ENCODE data around the gene CSF2. TPM values are rescaled to one million over a fixed set of nuclear protein-coding genes. Genes with fewer than 3 reads are reported as not detected.
A peak's percentile ranks its signal among the peaks of the same experiment; 100 is the strongest.
"Not testable (repeated sequence)": the region's sequence is repeated elsewhere in the genome, so short reads cannot be mapped to it uniquely, and the experiment has no call there.

CSF2 gene
- total and polyA plus RNA-seq, 5 donors from 2014 or later, result not detected

DNA sequence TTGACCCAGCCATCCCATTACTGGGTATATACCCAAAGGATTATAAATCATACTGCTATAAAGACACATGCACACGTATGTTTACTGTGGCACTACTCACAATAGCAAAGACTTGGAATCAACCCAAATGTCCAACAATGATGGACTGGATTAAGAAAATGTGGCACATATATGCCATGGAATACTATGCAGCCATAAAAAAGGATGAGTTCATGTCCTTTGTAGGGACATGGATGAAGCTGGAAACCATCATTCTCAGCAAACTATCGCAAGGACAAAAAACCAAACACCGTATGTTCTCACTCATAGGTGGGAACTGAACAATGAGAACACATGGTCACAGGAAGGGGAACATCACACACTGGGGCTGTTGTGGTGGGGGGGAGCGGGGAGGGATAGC lies 35.4 kb downstream of the CSF2 start:
- H3K36me3 ChIP-seq (ENCODE audit: control insufficient read depth, insufficient read depth, low read length); H3K4me3 ChIP-seq (ENCODE audit: low read depth, low read length); ATAC-seq (ENCODE audit: low read depth in 2 of 2); H3K27me3 Mint-ChIP-seq; H3K27me3 ChIP-seq (ENCODE audit: control insufficient read depth, insufficient read depth, low read length); H3K27ac ChIP-seq (ENCODE audit: insufficient read depth, low read length, poor library complexity, severe bottlenecking); H3K4me3 Mint-ChIP-seq; H3K9me3 Mint-ChIP-seq; H3K36me3 Mint-ChIP-seq; H3K9me3 ChIP-seq (ENCODE audit: control insufficient read depth in 2 of 2, low read length in 2 of 2); DNase-seq; H3K27ac Mint-ChIP-seq: not testable (repeated sequence)
- peaks cover 4 to 36% (median 22%) of the 10 kb centered on the region in 4 donors for H3K4me1 Mint-ChIP-seq
- H3K4me1 ChIP-seq (ENCODE audit: control insufficient read depth, insufficient read depth, low read length, poor library complexity, severe bottlenecking), result peaks cover 16% of the 10 kb centered on the region

DNA sequence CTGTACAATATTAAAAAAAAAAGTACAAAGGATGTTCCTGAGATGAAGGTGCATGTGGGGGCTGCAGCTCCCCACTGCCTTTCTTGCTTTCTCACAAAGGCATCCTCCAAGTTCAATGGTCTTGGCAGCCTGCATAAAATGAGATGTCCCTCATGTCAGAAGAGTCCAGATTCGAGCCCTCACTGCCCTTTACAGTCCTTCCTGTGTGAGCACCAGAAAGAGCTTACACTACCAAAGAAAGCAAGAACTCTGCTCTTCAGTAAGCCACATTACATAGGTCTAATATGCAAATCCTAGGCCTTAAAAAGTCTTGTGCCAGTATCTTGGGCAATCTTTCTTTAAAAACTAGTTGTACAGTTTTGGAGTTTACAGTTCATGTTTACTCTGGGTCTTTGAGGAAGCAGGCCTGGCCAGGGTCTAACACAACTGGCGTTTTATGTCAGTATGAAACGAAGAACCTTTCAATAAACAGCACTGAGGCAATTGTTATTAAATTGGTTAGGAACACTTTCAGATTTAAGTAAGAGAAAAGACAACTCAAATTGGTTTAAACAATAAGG lies 36.0 kb downstream of the CSF2 start:
- ATAC-seq (ENCODE audit: low read depth in 2 of 2), result no peak
- peaks cover 10% of the 10 kb centered on the region for H3K4me1 ChIP-seq (ENCODE audit: control insufficient read depth, insufficient read depth, low read length, poor library complexity, severe bottlenecking)

DNA sequence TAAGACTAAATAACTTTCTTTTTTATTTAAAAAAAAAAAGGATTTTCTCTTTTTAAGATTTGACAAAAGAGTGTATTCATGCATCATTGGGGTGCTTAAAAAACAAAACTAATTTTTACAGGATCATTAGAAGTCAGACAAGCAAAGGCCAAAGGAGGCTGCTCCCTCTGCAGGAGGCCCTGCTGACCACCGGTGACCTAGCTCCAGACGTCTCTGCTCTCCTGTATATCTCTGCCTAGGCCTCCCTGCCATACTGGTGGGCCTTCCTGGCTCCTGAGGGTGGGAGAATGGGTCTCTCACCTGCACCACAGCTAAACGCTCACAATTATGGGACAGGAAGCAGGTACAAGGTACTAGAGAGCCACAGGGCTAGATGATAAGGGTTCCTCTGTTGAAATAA lies 36.6 kb downstream of the CSF2 start:
- DNase-seq, result no peak
- Histone ChIP-seq H3K27ac (ENCODE audit: insufficient read depth, low read length, poor library complexity, severe bottlenecking) (no peak overlapping the region), H3K9me3 (ENCODE audit: control insufficient read depth in 2 of 2, low read length in 2 of 2) (no peaks in the 10 kb centered on the region), H3K27me3 (ENCODE audit: control insufficient read depth, insufficient read depth, low read length) (no peaks in the 10 kb centered on the region), H3K4me3 (ENCODE audit: low read depth, low read length) (no peak overlapping the region), H3K36me3 (ENCODE audit: control insufficient read depth, insufficient read depth, low read length) (no peaks in the 10 kb centered on the region), H3K4me1 (ENCODE audit: control insufficient read depth, insufficient read depth, low read length, poor library complexity, severe bottlenecking) (peaks cover 3% of the 10 kb centered on the region)
- H3K9me3 Mint-ChIP-seq, result peaks cover 0 to 5% (median 2%) of the 10 kb centered on the region in 7 donors
- peak overlapping the region in 1 of 3 donors; percentile 80 for H3K27ac Mint-ChIP-seq
- H3K27me3 Mint-ChIP-seq, result no peaks in the 10 kb centered on the region
- no peak for ATAC-seq (ENCODE audit: low read depth in 2 of 2)
- no peak overlapping the region for H3K4me3 Mint-ChIP-seq
- peaks cover 6 to 33% (median 17%) of the 10 kb centered on the region in 4 donors for H3K4me1 Mint-ChIP-seq
- H3K36me3 Mint-ChIP-seq, result no peaks in the 10 kb centered on the region

More for the DNA sequence above, 36.0 kb downstream of the CSF2 start:
- peaks cover 0 to 5% (median 2%) of the 10 kb centered on the region in 7 donors for H3K9me3 Mint-ChIP-seq
- H3K27me3 ChIP-seq (ENCODE audit: control insufficient read depth, insufficient read depth, low read length), result no peaks in the 10 kb centered on the region
- H3K4me3 Mint-ChIP-seq, result no peak overlapping the region
- H3K27me3 Mint-ChIP-seq, result no peaks in the 10 kb centered on the region
- no peak overlapping the region for H3K4me3 ChIP-seq (ENCODE audit: low read depth, low read length)
- no peak overlapping the region for H3K27ac ChIP-seq (ENCODE audit: insufficient read depth, low read length, poor library complexity, severe bottlenecking)
- no peaks in the 10 kb centered on the region for H3K9me3 ChIP-seq (ENCODE audit: control insufficient read depth in 2 of 2, low read length in 2 of 2)
- no peaks in the 10 kb centered on the region for H3K36me3 Mint-ChIP-seq
- H3K27ac Mint-ChIP-seq, result peak overlapping the region in 2 of 3 donors; percentile 28 to 80
- DNase-seq, result no peak
- peaks cover 3 to 36% (median 19%) of the 10 kb centered on the region in 4 donors for H3K4me1 Mint-ChIP-seq
- H3K36me3 ChIP-seq (ENCODE audit: control insufficient read depth, insufficient read depth, low read length), result no peaks in the 10 kb centered on the region

DNA sequence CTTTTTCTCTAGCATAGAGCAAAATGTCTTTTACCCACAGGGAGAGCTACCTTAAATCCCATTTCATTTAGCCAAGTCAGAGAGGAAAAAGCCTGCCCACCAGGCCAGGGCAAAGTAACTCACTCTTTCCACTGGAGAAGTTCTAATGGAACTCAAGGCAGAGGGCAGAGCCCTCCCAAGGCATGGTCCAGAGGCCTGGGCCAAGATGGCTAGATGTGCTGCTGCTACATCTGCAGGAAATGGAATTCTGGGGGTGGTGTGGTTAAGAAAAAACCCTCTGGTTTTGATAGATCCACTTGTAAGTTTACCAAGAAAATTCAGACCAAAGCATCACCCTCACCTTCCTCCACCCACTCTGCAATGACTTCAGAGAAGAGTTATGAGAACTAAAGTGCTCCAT lies 37.3 kb downstream of the CSF2 start:
- Histone ChIP-seq H3K27me3 (ENCODE audit: control insufficient read depth, insufficient read depth, low read length) (no peaks in the 10 kb centered on the region), H3K36me3 (ENCODE audit: control insufficient read depth, insufficient read depth, low read length) (no peaks in the 10 kb centered on the region), H3K9me3 (ENCODE audit: control insufficient read depth in 2 of 2, low read length in 2 of 2) (no peaks in the 10 kb centered on the region), H3K27ac (ENCODE audit: insufficient read depth, low read length, poor library complexity, severe bottlenecking) (no peak overlapping the region), H3K4me1 (ENCODE audit: control insufficient read depth, insufficient read depth, low read length, poor library complexity, severe bottlenecking) (no peaks in the 10 kb centered on the region), H3K4me3 (ENCODE audit: low read depth, low read length) (no peak overlapping the region)
- no peak overlapping the region for H3K4me3 Mint-ChIP-seq
- H3K4me1 Mint-ChIP-seq, result peaks cover 6 to 27% (median 16%) of the 10 kb centered on the region in 4 donors
- H3K9me3 Mint-ChIP-seq, result peaks cover 0 to 8% (median 2%) of the 10 kb centered on the region in 7 donors
- no peak overlapping the region for H3K27ac Mint-ChIP-seq
- H3K36me3 Mint-ChIP-seq, result no peaks in the 10 kb centered on the region
- ATAC-seq (ENCODE audit: low read depth in 2 of 2), result no peak
- H3K27me3 Mint-ChIP-seq, result no peaks in the 10 kb centered on the region
- DNase-seq, result no peak

DNA sequence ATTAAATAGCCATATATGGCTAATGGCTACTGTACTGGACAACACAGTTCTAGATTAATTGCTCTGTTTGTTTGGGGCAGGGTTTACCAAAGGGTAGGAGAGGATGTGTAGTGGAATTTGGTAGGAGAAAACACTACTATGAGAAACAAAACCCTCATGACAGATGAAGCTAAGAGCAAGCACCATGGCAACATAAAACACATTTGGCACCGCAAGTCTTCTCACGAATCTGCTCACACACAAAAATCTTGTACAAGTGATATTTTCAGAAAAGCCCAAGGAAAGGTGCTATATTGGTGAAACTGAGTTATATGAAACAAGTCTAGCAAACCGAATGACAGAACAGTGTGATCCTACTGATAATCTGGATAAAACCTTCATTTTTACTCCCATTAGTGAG lies 38.5 kb downstream of the CSF2 start:
- Mint-ChIP-seq H3K4me3 (no peak overlapping the region), H3K4me1 (peaks cover 6 to 31% (median 16%) of the 10 kb centered on the region in 4 donors)

DNA sequence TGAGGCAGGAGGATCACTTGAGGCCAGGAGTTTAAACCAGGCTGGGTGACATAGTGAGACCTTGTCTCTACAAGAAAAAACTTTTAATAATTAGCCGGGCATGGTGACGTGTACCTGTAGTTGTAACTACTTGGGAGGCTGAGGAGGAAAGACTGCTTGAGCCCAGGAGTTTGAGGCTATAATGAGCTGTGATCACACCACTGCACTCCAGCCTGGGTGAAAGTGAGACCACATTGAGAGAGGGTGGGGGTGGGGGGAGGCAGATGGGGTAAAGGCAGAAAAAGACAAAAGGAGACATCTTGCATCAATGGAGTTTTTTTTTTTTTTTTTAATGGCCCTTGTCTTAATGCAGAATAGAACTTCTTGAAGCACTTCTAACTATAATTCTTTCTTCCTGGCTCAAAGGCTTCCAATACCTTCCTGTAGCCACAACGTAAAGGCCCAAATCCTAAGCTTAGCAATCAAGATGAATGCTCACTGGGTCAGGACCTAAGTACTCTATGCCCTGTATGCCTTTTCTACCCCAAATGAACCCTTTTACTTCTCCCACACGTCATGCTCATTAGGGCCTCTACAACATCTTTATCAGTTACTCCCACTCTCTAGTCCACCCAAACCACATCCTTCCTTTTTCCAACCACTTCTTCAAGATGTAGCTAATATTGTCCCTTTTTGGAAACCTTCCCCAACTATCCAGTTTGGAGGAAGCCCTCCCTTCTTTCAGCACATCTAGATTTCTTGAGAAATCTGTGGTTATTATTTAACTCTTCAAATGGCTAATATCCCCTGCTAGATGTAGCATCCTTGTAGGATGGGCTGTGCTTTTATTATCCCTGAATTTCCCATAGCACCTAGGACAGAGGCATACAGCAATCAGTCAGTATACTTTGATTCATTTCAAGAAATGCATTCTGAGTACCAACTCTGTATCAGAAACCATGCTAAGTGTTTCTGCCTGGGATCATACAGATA lies 40.8 kb downstream of the CSF2 start:
- DNase-seq, result no peak
- Mint-ChIP-seq H3K4me1 (peaks cover 6 to 24% (median 15%) of the 10 kb centered on the region in 4 donors), H3K9me3 (peaks cover 0 to 8% (median 0%) of the 10 kb centered on the region in 7 donors), H3K27ac (no peak overlapping the region), H3K4me3 (no peak overlapping the region), H3K27me3 (no peaks in the 10 kb centered on the region), H3K36me3 (no peaks in the 10 kb centered on the region)
- Histone ChIP-seq H3K4me1 (ENCODE audit: control insufficient read depth, insufficient read depth, low read length, poor library complexity, severe bottlenecking) (peaks cover 9% of the 10 kb centered on the region), H3K36me3 (ENCODE audit: control insufficient read depth, insufficient read depth, low read length) (no peaks in the 10 kb centered on the region), H3K9me3 (ENCODE audit: control insufficient read depth in 2 of 2, low read length in 2 of 2) (no peaks in the 10 kb centered on the region), H3K27me3 (ENCODE audit: control insufficient read depth, insufficient read depth, low read length) (no peaks in the 10 kb centered on the region), H3K27ac (ENCODE audit: insufficient read depth, low read length, poor library complexity, severe bottlenecking) (no peak overlapping the region), H3K4me3 (ENCODE audit: low read depth, low read length) (no peak overlapping the region)
- no peak for ATAC-seq (ENCODE audit: low read depth in 2 of 2)

More for the DNA sequence above, 38.5 kb downstream of the CSF2 start:
- peaks cover 7% of the 10 kb centered on the region for H3K4me1 ChIP-seq (ENCODE audit: control insufficient read depth, insufficient read depth, low read length, poor library complexity, severe bottlenecking)
- H3K36me3 ChIP-seq (ENCODE audit: control insufficient read depth, insufficient read depth, low read length), result no peaks in the 10 kb centered on the region
- no peak overlapping the region for H3K4me3 ChIP-seq (ENCODE audit: low read depth, low read length)
- ATAC-seq (ENCODE audit: low read depth in 2 of 2) (no peak), DNase-seq (no peak)
- no peak overlapping the region for H3K27ac ChIP-seq (ENCODE audit: insufficient read depth, low read length, poor library complexity, severe bottlenecking)
- H3K27me3 Mint-ChIP-seq, result no peaks in the 10 kb centered on the region
- H3K27me3 ChIP-seq (ENCODE audit: control insufficient read depth, insufficient read depth, low read length), result no peaks in the 10 kb centered on the region
- H3K9me3 Mint-ChIP-seq, result peaks cover 0 to 8% (median 0%) of the 10 kb centered on the region in 7 donors
- H3K27ac Mint-ChIP-seq, result no peak overlapping the region
- H3K36me3 Mint-ChIP-seq, result no peaks in the 10 kb centered on the region
- H3K9me3 ChIP-seq (ENCODE audit: control insufficient read depth in 2 of 2, low read length in 2 of 2), result no peaks in the 10 kb centered on the region

DNA sequence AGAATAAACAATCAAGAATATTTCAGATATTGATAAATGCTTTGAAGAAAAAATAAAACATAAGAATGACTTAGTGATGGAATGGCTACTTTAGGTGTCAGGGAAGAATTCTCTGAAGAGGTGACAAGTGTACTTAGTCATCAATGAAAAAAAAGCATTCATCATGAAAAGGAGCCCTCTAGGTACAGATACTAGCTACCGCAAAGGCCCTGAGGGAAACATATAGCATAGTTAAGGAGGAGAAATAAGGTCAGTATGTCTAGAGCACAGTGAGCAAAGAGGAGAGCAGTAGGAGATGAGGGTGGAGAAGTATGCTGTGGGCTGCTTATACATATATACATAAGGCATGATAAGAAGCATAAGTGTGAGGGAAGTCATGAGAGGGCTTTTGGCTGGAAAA lies 41.8 kb downstream of the CSF2 start:
- DNase-seq (no peak), ATAC-seq (ENCODE audit: low read depth in 2 of 2) (no peak)
- Histone ChIP-seq H3K4me1 (ENCODE audit: control insufficient read depth, insufficient read depth, low read length, poor library complexity, severe bottlenecking) (peaks cover 9% of the 10 kb centered on the region), H3K27me3 (ENCODE audit: control insufficient read depth, insufficient read depth, low read length) (no peaks in the 10 kb centered on the region), H3K36me3 (ENCODE audit: control insufficient read depth, insufficient read depth, low read length) (no peaks in the 10 kb centered on the region), H3K27ac (ENCODE audit: insufficient read depth, low read length, poor library complexity, severe bottlenecking) (no peak overlapping the region), H3K4me3 (ENCODE audit: low read depth, low read length) (no peak overlapping the region), H3K9me3 (ENCODE audit: control insufficient read depth in 2 of 2, low read length in 2 of 2) (no peaks in the 10 kb centered on the region)
- Mint-ChIP-seq H3K4me1 (peaks cover 6 to 21% (median 10%) of the 10 kb centered on the region in 4 donors), H3K9me3 (peaks cover 0 to 8% (median 0%) of the 10 kb centered on the region in 7 donors), H3K4me3 (no peak overlapping the region), H3K36me3 (no peaks in the 10 kb centered on the region), H3K27ac (no peak overlapping the region), H3K27me3 (no peaks in the 10 kb centered on the region)

All from CD4-positive, CD25-positive, alpha-beta regulatory T cell (primary cell).